ENCODE measurements around the gene SCGB1C1. TPM values are rescaled to one million over a fixed set of nuclear protein-coding genes. Genes with fewer than 3 reads are reported as not detected.

The SCGB1C1 gene
- total RNA-seq, 1 experiment from 2014 or later, result not detected

DNA sequence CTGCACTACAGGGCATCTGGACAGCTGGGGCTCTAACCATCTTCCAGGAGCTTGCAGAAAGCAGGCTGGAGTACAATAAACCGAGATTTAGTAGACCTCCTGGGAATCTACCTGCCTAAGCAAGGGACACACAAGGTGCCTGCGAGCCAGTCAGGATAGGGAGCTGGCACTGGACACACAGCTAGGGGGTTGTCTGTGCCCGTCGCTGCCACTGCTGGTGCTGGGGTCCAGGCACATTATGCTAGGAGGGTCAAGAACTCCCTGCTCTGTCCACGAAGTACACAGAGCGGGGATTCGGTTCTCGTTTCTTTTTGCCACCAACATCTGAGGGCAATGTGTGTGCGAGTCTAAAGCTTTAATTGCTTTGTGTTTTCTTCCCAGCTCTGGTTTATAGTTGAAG is 18.9 kb downstream of the SCGB1C1 start:
- ChIA-PET CTCF (no interaction called here), POLR2A (interaction anchor here (1.0 kb wide), 1 partner anchor 18 kb away, joined by 3 read pairs; no protein-coding TSS in a partner anchor), RAD21 (ENCODE audit: low non-redundant PET in 1 of 2, low total read pairs in 2 of 2, uncharacterized antibody in 2 of 2, unreplicated experiment in 2 of 2) (no interaction called here)
- ATAC-seq (no peak), DNase-seq (ENCODE audit: low read depth, low spot score) (no peak)
- H4K20me1 ChIP-seq (ENCODE audit: insufficient read depth), result no peaks in the 10 kb centered on the region
- H3K27me3 ChIP-seq (ENCODE audit: insufficient read depth, low read length), result no peaks in the 10 kb centered on the region
- TF ChIP-seq CBX3 (IDR thresholded peaks at IDR 0.05; ENCODE audit: low read depth) (no peak), EZH2phosphoT487 (IDR thresholded peaks at IDR 0.05; ENCODE audit: borderline replicate concordance) (no peak), RAD21 (IDR thresholded peaks at IDR 0.05; ENCODE audit: low read depth) (no peak), ZBTB33 (IDR thresholded peaks at IDR 0.05; ENCODE audit: extremely low read depth, insufficient replicate concordance, low read length) (no peak), ELF1 (IDR thresholded peaks at IDR 0.05; ENCODE audit: borderline replicate concordance, low read depth) (no peak), JUND (IDR thresholded peaks at IDR 0.05) (no peak), EZH2 (IDR thresholded peaks at IDR 0.05) (no peak), FOSL1 (IDR thresholded peaks at IDR 0.05; ENCODE audit: low read depth) (no peak), MAX (IDR thresholded peaks at IDR 0.05) (no peak), YY1 (IDR thresholded peaks at IDR 0.05; ENCODE audit: extremely low read depth, insufficient replicate concordance, low read depth, low read length) (no peak), EGR1 (IDR thresholded peaks at IDR 0.05; ENCODE audit: low read depth) (no peak), CTCF (IDR thresholded peaks at IDR 0.05 in 2 of 3, conservative IDR thresholded peaks at IDR 0.05 in 1 of 3; ENCODE audit: borderline replicate concordance in 1 of 3, insufficient read depth in 1 of 3, low read depth in 2 of 3, low read length in 2 of 3) (no peak)
- no peak overlapping the region for H2AFZ ChIP-seq (ENCODE audit: low read depth, low read length, poor library complexity, severe bottlenecking)
- no peaks in the 10 kb centered on the region for H3K9me2 ChIP-seq (ENCODE audit: insufficient read depth)
- intact Hi-C loops (cut with micrococcal nuclease), result no loop called here
- H3K4me3 ChIP-seq (replicated peaks in 1 of 2; ENCODE audit: low read depth in 1 of 2, low read length in 2 of 2), result no peak overlapping the region
- no peaks in the 10 kb centered on the region for H3K9me3 ChIP-seq (ENCODE audit: control insufficient read depth in 1 of 2, insufficient read depth in 1 of 2, low read depth in 1 of 2, low read length in 2 of 2)
- BruUV-seq (replicated peaks), result no TSS peak
- no peak overlapping the region for H3K4me2 ChIP-seq (ENCODE audit: low read length)
- H3K79me2 ChIP-seq (ENCODE audit: insufficient read depth, low read length), result peaks cover 47% of the 10 kb centered on the region
- no peak overlapping the region for H3K9ac ChIP-seq (ENCODE audit: low read length)
- no peak overlapping the region for H3K27ac ChIP-seq (ENCODE audit: low read depth, low read length)
- H3K36me3 ChIP-seq (ENCODE audit: control insufficient read depth in 1 of 2, insufficient read depth in 2 of 2, low read length in 2 of 2), result peaks cover 39 to 45% of the 10 kb centered on the region in 2 experiments
- H3K4me1 ChIP-seq (ENCODE audit: control insufficient read depth in 1 of 2, insufficient read depth in 2 of 2, low read length in 2 of 2), result peaks cover 9 to 13% of the 10 kb centered on the region in 2 experiments
